HG03520 (cell line): Measurements from ENCODE around the gene ELOA.

Source experiments
- ATAC-seq: cut with Tn5 transposase; IDR thresholded peaks from one replicate; pipeline ENCODE4 v1.9.1; 2021; ENCODE audit warnings: mild to moderate bottlenecking, moderate library complexity; ENCODE audit not compliant: unreplicated experiment

ELOA gene, protein sequence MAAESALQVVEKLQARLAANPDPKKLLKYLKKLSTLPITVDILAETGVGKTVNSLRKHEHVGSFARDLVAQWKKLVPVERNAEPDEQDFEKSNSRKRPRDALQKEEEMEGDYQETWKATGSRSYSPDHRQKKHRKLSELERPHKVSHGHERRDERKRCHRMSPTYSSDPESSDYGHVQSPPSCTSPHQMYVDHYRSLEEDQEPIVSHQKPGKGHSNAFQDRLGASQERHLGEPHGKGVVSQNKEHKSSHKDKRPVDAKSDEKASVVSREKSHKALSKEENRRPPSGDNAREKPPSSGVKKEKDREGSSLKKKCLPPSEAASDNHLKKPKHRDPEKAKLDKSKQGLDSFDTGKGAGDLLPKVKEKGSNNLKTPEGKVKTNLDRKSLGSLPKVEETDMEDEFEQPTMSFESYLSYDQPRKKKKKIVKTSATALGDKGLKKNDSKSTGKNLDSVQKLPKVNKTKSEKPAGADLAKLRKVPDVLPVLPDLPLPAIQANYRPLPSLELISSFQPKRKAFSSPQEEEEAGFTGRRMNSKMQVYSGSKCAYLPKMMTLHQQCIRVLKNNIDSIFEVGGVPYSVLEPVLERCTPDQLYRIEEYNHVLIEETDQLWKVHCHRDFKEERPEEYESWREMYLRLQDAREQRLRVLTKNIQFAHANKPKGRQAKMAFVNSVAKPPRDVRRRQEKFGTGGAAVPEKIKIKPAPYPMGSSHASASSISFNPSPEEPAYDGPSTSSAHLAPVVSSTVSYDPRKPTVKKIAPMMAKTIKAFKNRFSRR

DNA sequence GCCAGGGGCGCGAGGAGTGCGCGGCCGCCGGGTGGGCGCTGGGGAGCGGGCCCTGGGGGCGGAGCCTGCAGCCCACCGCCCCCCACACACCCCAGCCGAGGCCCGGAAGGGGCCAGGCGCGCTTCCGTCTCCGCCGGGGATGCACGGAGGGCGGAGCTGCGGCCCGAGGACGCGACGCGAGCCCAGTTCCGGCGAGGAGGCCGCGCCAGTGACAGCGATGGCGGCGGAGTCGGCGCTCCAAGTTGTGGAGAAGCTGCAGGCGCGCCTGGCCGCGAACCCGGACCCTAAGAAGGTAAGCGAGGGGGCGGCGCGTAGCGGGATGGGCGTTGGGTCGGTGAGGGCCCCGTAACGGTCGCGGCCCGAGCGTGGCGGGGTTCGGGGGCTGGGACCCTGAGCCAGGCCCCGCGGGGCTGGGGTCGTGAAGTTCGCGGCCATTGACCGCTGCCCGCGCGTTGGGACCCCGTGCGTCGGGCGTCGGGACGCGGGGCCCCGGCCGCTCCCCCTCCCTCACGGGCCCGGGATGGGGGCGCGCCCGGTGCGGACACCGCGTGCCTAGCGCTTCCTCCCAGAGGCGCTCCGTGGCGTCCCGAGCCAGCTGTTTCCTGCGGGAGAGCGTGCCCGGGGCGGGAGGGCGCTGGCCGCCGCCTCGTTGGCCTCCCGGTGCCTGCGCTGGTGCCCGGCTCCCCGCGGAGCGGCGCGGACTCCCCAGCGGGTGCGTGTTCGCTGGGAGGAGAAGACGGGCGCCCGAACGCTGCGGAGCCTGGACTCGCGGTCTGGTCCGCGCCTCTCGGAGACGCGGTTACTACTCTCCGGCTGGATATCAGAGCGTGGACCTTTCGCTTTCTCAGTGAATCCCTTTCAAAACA lies at the start of gene ELOA:
ELOA (plus strand) TSS at position 185 of the 866 bp plus-strand sequence; CDS start at position 218, 33 bp downstream.
- ATAC-seq = peak; percentile 66

DNA sequence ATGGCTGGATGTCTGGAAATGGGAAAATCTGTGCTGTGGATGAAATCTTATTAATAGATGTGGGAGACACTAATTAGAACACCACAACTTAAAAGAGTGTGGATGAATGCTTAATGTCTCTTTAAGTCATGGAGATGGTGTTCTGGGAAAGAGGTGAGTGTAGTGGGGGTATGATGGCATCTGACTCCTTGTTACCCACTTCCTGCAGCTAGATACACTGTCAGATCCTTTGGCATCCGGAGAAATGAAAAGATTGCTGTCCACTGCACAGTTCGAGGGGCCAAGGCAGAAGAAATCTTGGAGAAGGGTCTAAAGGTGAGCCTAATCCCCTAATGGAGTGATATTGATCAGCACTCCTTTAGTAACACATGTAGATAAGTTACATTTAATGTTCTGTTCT lies 49.7 kb upstream of the ELOA start:
- no peak for ATAC-seq

DNA sequence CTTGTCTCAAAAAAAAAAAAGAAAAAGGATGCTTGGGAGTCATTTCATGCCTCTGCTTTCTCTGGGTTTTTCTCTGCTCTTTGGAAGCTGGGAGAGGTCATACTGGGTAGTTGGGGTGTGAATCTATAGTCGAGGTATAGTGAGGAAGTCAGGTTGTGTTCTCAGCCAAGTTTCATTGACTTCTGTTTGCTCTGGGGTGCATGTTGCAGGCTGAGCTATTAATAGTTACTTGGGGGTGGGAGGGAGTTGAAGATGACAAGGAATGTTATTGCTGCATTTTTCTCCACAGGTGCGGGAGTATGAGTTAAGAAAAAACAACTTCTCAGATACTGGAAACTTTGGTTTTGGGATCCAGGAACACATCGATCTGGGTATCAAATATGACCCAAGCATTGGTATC lies 48.9 kb upstream of the ELOA start:
- no peak for ATAC-seq

DNA sequence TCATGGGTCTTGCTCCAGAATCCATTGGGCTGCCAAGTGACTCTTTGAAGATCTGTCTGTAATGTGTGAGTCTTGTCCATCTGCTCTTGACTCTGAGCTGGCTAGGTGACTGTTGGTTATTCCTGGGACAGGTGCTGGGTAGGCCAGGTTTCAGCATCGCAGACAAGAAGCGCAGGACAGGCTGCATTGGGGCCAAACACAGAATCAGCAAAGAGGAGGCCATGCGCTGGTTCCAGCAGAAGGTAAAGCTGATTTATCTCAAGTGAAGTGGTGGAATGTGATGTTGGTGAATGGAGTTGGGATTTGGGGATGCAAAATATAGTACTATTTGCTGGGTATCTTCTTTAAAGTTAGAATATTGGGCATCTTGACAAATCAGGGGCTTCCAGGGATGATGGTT lies 47.6 kb upstream of the ELOA start:
- ATAC-seq = no peak

DNA sequence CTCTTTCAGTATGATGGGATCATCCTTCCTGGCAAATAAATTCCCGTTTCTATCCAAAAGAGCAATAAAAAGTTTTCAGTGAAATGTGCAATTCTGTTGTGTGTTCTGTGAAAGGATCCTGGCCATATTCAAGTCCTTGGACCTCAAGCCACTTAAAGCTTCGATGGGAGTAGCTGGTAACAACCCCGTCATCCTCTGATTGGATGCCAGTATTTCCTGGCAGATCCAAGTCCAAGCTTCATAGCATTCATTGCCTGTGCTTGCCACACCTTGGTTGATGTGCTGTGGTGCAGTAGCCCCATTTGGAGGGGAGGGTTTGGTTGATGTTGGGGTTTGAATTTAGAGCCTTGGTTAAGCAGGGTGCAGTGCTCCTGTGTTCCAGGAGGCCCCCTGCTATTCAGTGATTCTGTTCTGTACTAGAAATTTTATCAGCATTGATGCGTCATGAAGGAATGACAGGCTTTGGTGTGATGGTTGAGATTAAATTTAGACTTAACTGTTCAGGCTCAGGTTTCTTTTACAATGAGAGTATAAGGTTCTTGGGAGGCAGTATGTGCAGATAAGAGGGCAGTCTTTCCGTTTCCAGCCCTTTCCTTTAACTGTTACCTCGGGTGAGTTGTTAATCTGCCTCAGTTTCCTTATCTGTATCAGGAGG lies 46.8 kb upstream of the ELOA start:
- no peak for ATAC-seq

DNA sequence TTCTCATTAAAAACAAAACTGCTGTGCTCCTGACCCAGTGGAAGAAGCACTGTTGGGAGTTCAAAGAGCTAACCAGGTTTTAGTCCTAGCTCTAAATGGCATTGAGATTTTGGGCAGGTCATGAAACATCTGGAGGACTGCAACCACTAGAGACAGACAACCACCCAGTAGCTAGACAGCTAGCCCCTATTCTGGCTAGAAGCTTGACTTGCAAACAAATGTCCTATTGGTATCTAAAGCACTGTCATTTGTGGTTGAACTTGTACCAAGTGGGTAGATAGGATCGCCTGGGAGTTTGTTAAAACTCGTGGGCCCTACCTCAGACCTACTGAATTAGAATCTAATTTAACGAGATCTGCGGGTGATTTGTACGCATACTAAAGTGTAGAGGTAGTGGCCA lies 44.8 kb upstream of the ELOA start:
- ATAC-seq = no peak

DNA sequence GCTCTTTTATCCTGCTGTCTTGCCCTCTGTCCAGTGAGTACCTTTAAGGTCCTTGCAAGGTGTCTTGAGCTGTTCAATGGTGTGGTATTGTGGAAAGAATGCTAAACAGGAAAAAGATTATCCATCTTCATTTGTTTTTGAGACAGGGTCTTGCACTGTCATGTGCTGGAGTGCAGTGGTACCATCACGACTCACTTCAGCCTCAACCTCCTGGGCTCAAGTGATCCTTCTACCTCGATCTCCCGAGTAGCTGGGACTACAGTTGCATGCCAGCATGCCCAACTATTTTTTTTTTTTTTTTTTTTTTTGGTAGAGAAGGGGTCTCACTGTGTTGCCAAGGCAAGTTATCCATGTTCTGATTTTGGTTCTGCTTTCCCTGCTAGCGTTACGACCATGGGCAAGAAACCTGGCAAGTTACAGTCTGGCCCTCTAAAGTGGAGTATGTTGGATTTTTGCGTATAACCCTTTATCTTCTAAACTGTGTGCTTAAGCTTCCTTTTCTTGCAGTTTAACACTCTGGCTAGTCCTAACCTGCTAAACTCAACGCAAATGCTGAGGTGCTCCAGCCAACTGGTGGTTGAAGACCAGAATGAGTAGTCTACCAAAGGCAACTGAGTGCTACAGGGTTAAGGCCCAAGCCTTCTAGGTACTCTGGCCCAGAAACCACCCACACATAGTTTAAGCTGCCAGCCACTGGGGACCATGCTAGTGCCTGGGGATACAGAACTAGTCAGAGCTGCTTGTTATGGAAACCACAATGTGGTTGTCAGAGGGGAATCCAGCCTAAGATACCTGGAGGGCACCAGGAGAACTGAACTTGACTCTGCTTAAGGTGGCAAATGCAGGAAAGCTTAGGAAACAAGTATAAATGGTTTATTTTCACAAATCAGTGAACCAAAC lies 43.7 kb upstream of the ELOA start:
- ATAC-seq = no peak

DNA sequence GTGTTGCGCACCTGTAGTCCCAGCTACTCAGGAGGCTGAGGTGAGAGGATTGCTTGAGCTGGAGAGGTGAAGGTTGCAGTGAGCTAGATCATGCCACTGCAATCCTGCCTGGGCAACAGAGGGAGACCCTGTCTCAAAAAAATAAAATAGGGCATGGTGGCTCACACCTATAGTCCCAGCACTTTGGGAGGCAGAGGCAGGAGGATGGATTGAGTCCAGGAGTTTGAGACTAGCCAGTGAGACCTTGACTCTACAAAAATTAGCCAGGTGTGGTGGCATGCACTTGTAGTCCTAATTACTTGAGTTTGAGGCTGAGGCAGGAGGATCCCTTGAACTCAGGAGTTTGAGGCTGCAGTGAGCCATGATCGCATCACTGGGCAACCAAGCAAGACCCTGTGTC lies 42.0 kb upstream of the ELOA start:
- ATAC-seq = no peak

DNA sequence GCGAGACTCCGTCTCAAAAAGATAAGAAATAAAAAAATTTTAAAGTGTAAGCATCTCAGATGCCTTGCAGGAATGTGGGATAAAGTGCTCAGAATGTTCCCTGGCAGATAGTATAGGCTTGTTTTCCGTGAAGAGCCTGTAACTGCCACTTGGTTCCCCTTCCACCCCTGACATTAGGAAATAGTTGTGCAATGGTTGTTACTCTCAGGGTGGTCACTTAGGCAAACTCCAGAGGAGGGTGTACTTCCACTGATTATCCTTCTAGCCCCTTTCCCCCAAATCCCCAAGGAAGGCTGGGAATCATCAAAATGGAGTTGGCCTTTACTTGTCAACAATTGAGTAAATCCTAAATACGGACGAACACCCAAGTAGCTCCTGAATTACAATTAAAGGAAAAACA lies 41.3 kb upstream of the ELOA start:
- ATAC-seq = no peak

DNA sequence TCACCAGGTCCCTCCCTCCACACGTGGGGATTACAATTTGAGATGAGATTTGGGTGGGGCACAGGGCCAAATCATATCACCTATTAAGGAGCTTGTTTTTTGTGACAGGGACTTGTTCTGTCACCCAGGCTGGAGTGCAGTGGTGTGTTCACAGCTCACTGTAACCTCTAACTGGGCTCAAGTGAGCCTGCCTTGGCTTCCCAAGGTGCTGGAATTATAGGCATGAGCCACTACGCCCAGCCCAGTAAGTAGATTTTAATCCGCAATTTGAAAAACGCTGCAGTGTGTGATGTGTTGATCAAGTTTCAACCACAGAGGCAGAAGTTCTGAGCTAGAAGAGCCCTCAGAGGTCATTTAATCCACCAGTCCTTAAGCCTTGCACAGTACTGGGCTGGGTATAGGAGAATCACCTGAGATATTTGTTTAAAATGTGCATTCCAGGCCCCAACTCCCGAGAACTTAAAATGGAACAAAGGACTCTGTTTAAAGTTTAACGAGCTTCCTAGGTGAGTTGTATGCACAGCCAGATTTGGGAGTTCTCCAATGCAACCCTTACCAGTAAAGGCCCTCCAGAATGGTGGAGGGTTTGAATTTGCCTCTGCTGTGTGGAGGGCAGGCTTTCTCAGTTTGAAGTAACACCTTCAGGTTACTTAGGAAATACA lies 38.3 kb upstream of the ELOA start:
- no peak for ATAC-seq

DNA sequence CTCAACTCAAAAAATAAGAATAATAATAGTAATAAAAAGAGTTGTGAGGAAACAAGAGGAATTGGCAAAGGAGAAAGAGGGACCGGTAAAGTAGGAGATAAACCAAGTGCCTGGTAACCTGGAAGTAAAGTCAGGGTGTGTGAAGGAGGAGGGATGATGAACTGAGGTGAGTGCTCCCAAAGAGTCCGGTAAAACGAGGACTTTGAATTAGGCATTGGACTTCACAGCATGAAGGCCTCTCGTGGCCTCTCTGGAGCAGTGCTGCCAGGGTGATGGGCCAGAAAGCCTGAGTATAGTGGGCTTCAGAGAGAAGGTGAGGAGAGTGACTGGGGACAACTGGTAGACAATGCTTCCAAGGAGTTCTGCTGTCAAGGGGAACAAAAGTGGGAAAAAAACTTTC lies 34.0 kb upstream of the ELOA start:
- no peak for ATAC-seq

DNA sequence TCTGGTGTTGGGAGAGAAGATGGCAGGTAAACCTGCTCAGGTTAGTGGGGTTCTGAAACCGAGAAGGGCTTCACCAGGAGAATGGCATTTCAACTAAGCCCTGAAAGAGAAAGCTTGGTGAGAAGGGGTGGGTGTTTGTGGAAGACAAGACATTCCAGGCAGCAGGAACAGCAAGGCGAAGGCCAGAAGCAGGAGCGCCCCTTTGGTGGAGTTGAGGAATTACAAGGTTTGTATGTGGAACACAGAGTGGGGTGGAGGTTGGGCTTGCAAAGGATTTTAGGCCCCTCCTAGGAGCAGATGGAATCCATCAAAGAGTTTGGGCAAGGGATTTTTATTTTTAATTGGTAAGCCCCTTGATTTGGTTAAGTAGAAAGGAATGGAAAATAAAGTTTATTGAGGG lies 24.8 kb upstream of the ELOA start:
- ATAC-seq = no peak

DNA sequence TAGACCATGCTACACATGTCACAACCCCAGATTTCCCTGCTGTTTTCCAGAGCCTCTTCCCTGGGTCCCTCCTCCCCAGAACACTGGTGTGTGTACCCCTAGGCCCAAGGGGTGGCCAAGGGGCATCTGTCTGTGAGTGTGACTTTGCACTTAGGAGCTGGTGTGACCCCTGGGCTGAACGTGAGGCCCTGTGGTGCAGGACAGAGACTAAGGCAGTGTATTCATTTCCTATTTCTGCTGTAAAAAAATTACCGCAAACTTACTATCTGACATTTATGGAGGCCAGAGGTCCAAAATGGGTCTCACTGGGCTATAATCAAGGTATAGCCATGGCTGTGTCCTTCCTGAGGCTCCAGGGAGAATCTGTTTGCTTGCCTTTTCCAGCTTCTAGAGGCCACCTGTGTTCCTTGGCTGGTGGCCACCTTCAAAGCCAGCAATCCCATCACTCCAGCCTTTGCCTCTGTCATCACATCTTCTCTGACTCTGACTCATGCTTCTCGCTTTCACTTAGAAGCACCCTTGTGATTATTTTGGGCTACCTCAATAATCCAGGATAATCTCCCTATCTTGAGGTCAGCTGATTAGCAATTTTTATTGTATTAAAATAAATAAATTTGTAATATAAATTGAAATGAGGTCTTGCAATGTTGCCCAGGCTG lies 24.0 kb upstream of the ELOA start:
- no peak for ATAC-seq

DNA sequence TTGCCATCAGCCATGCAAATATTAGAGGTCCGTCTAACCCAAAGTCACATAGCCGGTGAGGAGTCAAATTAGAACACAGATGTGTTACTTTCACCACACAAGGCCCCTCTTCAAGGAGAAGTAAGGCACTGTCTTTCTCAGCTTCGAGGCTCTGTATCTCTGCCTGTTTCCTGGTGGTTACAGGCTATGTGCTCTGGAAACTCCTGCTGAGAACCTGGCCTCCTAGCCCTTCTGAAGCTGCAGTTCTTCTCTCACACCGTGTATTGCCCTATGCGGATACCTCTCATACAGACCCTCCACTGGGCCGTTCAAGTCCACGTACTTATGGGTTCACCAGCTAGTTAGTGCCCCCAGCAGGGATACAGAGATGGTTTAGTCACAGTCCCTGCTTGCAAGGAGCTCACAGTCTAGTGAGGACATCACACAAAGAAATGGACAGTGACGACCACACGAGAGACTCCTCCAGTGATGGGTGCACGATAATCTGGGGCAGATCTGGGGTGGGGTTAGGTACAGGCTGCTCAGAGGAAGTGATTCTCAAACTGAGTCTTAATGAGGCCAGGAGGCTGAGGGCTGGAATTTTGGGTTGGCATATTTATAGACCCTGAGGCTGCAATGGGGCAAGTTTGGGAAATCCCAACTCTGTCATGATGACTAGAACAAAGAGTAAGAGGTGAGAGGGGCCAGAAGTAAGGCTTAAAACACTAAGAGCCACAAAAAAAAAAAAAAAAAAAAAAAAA lies 22.8 kb upstream of the ELOA start:
- ATAC-seq = peak; percentile 41

DNA sequence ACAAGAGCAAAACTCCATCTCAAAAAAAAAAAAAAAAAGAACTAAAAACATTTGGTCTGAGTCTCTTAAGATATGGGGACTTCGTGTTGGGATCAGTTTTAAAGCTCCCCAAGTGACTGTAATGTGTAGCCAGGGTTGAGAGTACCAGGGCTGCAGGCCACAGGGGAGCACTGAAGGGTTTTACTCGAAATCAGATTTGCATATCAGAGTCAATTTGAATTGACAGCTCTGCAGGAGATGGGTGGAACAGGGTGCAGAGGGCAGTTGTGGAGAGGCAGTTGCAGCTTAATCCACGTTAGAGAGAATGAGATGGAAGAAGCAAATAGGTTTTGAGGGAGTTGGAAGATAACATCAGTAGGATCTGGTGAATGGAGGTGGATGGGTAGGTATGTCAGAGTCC lies 20.6 kb upstream of the ELOA start:
- no peak for ATAC-seq

DNA sequence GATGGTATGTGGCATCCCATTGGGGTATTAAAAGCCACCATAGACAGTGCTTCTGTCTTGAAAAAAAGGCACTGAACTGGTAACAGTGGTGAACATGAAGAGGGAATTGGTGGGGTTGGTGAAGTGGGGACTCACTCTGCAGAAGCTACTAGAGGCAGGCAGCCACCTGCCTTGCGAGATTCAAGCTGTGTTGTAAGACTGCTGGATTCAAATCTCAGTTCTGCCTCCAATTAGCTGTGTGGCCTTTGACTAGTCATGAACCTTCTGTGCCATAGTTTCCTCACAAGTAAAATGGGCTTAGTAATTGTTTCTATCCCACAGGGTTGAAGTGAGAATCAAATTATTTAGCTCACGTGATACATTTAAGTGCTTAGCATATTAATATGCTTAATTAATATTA lies 16.6 kb upstream of the ELOA start:
- no peak for ATAC-seq

DNA sequence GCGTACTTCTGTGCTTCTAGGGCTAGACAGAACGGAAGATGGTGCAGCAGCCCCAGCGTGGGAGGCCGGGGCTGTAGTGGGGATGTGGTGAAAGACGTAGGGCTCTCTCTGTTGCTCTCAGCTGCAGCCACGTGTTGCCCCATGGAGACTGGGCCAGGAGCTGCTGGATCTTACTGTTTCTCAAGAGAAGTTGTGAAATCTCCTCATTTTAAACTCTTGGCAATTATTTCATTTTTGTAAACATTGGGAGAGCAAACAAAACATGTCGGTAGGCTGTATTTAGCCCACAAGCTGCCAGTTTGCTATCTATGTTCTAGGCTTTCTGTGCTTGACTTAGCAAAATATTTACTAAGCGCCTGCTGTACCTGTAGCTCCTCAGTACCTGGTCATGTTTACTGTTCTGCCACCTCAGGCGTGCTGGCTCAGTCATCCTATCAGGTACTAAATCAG lies 15.9 kb upstream of the ELOA start:
- ATAC-seq = no peak
